Upper lobe of left lung (tissue), 6 donors: ENCODE measurements around the gene DNAJC12. TPM values are rescaled to one million over a fixed set of nuclear protein-coding genes. Genes with fewer than 3 reads are reported as not detected.

Experiments
- ATAC-seq, 2 donors: fragments of 200-7000 bp; cut with Tn5 transposase; one replicate each; pipeline ENCODE4 v1.9.1; 2022; ENCODE audit warnings: mild to moderate bottlenecking in 2 of 2, moderate library complexity in 2 of 2; ENCODE audit not compliant: low FRiP score in 2 of 2
- DNase-seq, 2 donors: peaks; one replicate each; pipeline ENCODE4 v3.0.0-alpha.2; 2019 to 2020
- H3K27ac ChIP-seq, 4 donors: fragments of 200-600 bp; sonication (generic); one replicate each; pipeline ENCODE4 v1.5.1; 2016 to 2019
- H3K27me3 ChIP-seq, 4 donors: fragments of 200-600 bp; sonication (generic); one replicate each; pipeline ENCODE4 v1.5.1; 2017 to 2019
- H3K36me3 ChIP-seq, 4 donors: fragments of 200-600 bp; sonication (generic); one replicate each; pipeline ENCODE4 v1.5.1; 2016 to 2019
- H3K4me1 ChIP-seq, 4 donors: fragments of 200-600 bp; sonication (generic); one replicate each; pipeline ENCODE4 v1.5.1; 2018 to 2019
- H3K4me3 ChIP-seq, 4 donors: fragments of 200-600 bp; sonication (generic); one replicate each; pipeline ENCODE4 v1.5.1; 2017 to 2019; ENCODE audit warnings: mild to moderate bottlenecking in 2 of 4, moderate library complexity in 1 of 4
- H3K9me3 ChIP-seq, 4 donors: fragments of 200-600 bp; sonication (generic); one replicate each; pipeline ENCODE4 v1.5.1; 2018 to 2019
- CTCF ChIP-seq, 6 experiments: fragments of 450-650 bp in 4 of 6; fragments of 200-600 bp in 2 of 6; sonication (generic) in 2 of 6; IDR thresholded peaks; one replicate each; pipeline ENCODE4 v1.5.1; 2016 to 2019; ENCODE audit warnings: antibody characterized with exemption in 6 of 6
- EP300 ChIP-seq, 4 donors: sonication (generic); formaldehyde crosslinking; IDR thresholded peaks; one replicate each; pipeline ENCODE4 v1.5.1; 2017; ENCODE audit warnings: antibody characterized with exemption in 4 of 4, control low read depth in 2 of 4
- POLR2A ChIP-seq, 4 donors: fragments of 450-650 bp; IDR thresholded peaks; one replicate each; pipeline ENCODE4 v1.5.1; 2016 to 2017; ENCODE audit warnings: antibody characterized with exemption in 4 of 4, mild to moderate bottlenecking in 2 of 4
- POLR2AphosphoS5 ChIP-seq, 2 donors: sonication (generic); formaldehyde crosslinking; IDR thresholded peaks; one replicate each; pipeline ENCODE4 v1.5.1; 2017; ENCODE audit warnings: antibody characterized with exemption in 2 of 2
- WGBS, 2 donors: methylation state at CpG; one replicate each; pipeline ENCODE4 v1.1.5; 2017 to 2018; 5-methylcytosine and 5-hydroxymethylcytosine counted together
- total RNA-seq, 6 donors: library from RNA; depleted of rRNA in 4 of 6; stranded (reverse); fragments of >200 nt in 4 of 6; gene quantifications; one replicate each; pipeline versions ENCODE4 v1.1.0 to v1.2.1, GENCODE V29; 2016 to 2021
- donor health status: DM: no; HTN: no; CAD: no; lungs with moderate emphysema.
- donor health status: DM: no; HTN: yes; CAD: no; lungs with severe emphysema.

The DNAJC12 gene
- total RNA-seq, 6 donors from 2014 or later = 0.60 to 2.7 (median 1.8) TPM; not detected in 1

DNA sequence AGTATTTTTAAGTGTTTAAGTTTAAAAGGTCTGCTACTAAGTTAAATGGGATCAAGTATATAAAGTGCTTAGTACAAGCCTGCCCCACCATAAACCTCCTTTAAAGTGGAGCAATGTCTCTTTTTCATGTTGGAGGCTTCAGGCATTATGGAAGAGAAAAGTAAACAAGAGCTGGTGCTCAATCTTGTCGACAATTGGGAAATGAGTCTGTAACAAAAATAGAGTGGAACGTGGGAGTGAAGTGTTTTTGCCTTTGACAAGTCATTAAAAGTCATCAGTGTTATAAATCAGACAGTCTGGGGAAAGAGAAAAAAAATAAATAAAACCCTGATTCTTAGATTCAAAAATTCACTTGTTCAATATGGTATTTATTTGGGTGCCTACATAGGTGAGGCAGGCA lies 44.7 kb downstream of the DNAJC12 start:
- no peaks in the 10 kb centered on the region for H3K27me3 ChIP-seq
- H3K9me3 ChIP-seq = no peaks in the 10 kb centered on the region
- H3K4me1 ChIP-seq = peaks cover 0 to 4% (median 0%) of the 10 kb centered on the region in 4 donors
- ATAC-seq = no peak
- H3K36me3 ChIP-seq = no peaks in the 10 kb centered on the region
- DNase-seq = no peak
- H3K27ac ChIP-seq = no peak overlapping the region
- H3K4me3 ChIP-seq = no peak overlapping the region
- TF ChIP-seq CTCF (IDR thresholded peaks at IDR 0.05) = no peak
- 8 to 16% methylated on average over 2 of the region's 2 CpGs for whole genome bisulfite sequencing, 2 donors

GRCh38 chr10:67792653-67793052 lies 45.3 kb downstream of the DNAJC12 start:
- Histone ChIP-seq H3K4me1 (peaks cover 0 to 4% (median 0%) of the 10 kb centered on the region in 4 donors), H3K4me3 (no peak overlapping the region), H3K27me3 (no peaks in the 10 kb centered on the region), H3K27ac (no peak overlapping the region), H3K36me3 (no peaks in the 10 kb centered on the region), H3K9me3 (no peaks in the 10 kb centered on the region)
- DNase-seq (no peak), ATAC-seq (no peak)
- no peak for TF ChIP-seq POLR2AphosphoS5 (IDR thresholded peaks at IDR 0.05)
- TF ChIP-seq EP300 (IDR thresholded peaks at IDR 0.05) = no peak
- TF ChIP-seq POLR2A (IDR thresholded peaks at IDR 0.05) = no peak
- no peak for TF ChIP-seq CTCF (IDR thresholded peaks at IDR 0.05)

GRCh38 chr10:67790534-67791408 lies 47.2 kb downstream of the DNAJC12 start:
- TF ChIP-seq CTCF (IDR thresholded peaks at IDR 0.05) = no peak
- TF ChIP-seq EP300 (IDR thresholded peaks at IDR 0.05) = no peak
- TF ChIP-seq POLR2A (IDR thresholded peaks at IDR 0.05) = no peak
- TF ChIP-seq POLR2AphosphoS5 (IDR thresholded peaks at IDR 0.05) = no peak
- WGBS, 2 donors = 59 to 62% methylated on average over 6 of the region's 6 CpGs
- Histone ChIP-seq H3K9me3 (no peaks in the 10 kb centered on the region), H3K27me3 (no peaks in the 10 kb centered on the region), H3K36me3 (no peaks in the 10 kb centered on the region), H3K4me3 (no peak overlapping the region), H3K4me1 (peaks cover 0 to 4% (median 0%) of the 10 kb centered on the region in 4 donors), H3K27ac (no peak overlapping the region)
- ATAC-seq (peak in 1 of 2 donors; percentile 21), DNase-seq (no peak)

DNA sequence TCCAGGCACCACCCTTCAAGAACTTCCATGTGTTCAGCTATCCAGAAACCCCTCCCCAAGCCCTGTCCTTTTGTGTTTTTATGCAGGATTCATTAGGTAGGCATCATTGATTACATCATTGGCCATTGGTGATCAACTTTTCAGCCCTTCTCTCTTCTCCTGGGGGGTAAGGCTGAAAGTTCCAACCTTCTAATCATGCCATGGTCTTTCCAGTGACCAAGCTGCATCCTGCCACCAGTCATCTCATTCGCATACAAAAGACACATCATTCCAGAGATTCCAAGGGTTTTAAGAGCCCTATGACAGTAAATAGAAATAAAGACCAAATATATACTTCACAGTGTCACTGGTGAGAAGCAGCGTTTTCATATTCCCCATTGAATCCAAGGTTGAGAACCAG lies 48.2 kb downstream of the DNAJC12 start:
- H3K4me1 ChIP-seq = peaks cover 0 to 4% (median 0%) of the 10 kb centered on the region in 4 donors
- H3K4me3 ChIP-seq = no peak overlapping the region
- TF ChIP-seq POLR2A (IDR thresholded peaks at IDR 0.05) (no peak), EP300 (IDR thresholded peaks at IDR 0.05) (no peak), CTCF (IDR thresholded peaks at IDR 0.05) (no peak), POLR2AphosphoS5 (IDR thresholded peaks at IDR 0.05) (no peak)
- ATAC-seq (no peak), DNase-seq (no peak)
- no peaks in the 10 kb centered on the region for H3K9me3 ChIP-seq
- H3K27me3 ChIP-seq = no peaks in the 10 kb centered on the region
- no peak overlapping the region for H3K27ac ChIP-seq
- H3K36me3 ChIP-seq = no peaks in the 10 kb centered on the region
- 82 to 91% methylated on average over 2 of the region's 2 CpGs for whole genome bisulfite sequencing, 2 donors
